NCI-H1105 (cell line): ENCODE measurements around the gene CPED1.
"Not testable (repeated sequence)": the region's sequence is repeated elsewhere in the genome, so short reads cannot be mapped to it uniquely, and the experiment has no call there.

ENCODE experiments used
- DNase-seq: peaks from one replicate; lab custom pipeline; 2025; lab: John Stamatoyannopoulos, UW

Gene CPED1

DNA sequence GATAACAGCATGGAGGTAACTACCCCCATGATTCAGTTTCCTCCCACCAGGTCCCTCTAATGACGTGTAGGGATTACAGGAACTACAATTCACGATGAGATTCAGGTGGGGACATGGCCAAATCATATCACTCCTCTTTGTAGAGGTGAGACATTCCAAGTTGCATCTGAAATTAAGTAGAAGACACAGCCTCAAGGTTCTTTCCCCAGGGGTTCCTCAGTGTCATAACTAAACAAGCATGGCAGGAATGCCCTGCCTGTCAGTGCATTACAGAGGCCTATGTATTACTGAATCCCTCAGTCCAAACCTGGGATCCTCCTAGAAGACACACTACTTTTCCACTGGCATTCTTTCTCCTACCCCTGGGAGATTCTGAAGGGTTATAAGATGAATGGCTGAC lies 297.7 kb downstream of the CPED1 start:
- DNase-seq = no peak

DNA sequence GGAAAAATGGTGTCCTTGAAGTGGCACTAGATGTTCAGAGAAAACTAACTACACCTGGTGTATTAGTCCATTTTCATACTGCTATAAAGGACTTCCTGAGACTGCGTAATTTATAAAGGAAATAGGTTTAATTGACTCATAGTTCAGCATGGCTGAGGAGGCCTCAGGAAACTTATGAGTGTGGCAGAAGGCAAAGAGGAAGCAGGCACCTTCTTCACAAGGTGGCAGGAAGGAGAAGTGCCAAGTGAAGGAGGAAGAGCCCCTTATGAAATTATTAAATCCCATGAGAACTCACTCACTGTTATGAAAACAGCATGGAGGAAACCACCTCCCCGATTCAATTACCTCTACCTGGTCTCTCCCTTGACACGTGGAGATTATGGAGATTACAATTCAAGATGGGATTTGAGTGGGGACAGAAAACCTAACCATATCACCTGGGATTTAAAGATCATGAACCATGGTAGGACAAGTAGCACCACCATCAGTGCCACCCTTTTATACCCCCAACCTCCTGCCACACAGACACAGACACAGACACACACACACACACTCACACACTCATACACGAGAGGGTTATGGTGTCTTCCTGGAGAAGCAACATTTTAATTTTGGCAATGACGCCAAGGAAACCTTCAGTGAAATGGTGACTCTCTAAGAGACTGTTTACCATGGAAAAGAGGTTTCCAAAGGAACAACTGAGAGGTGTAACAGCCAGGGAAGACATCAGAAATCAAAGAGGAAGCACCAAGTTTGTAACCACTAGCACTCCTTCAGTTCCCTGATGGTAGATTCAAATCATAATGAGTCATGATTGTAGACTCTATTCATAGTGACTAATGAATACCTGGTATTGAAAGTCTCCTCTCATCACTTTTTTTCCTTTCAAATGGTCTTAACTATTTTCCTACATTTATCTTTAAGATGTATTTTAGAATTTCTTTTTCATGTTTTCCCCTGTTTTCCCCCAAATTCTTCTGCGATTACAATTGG lies 298.5 kb downstream of the CPED1 start:
- no peak for DNase-seq

DNA sequence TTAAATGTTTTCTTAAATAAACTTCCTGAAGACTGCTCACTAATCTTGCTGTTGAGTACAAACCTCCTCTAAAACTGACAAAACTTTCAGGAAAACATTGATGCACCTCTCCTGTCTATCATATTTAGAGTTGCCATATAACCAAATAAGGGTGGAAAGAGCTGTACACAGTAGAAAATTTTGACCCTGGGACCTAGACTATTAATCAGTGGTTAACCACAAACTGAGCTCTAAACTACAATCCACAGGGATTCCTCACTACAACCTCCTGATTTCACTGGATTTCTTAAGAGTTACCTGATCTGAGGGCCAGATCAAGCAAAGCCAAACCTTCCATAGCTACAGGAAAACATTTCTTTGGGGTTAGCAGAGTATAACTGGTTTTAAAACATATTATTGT lies 300.4 kb downstream of the CPED1 start:
- no peak for DNase-seq

DNA sequence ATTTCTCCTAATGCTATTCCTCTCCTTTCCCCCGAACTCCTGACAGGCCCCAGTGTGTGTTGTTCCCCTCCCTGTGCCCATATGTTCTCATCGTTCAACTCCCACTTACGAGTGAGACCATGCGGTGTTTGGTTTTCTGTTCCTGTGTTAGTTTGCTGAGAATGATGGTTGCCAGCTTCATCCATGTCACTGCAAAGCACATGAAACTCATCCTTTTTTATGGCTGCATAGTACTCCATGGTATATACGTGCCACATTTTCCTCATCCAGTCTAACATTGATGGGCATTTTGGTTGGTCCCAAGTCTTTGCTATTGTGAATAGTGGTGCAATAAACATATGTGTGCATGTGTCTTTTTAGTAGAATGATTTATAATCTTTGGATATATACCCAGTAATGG lies 301.4 kb downstream of the CPED1 start:
- not testable (repeated sequence) for DNase-seq

DNA sequence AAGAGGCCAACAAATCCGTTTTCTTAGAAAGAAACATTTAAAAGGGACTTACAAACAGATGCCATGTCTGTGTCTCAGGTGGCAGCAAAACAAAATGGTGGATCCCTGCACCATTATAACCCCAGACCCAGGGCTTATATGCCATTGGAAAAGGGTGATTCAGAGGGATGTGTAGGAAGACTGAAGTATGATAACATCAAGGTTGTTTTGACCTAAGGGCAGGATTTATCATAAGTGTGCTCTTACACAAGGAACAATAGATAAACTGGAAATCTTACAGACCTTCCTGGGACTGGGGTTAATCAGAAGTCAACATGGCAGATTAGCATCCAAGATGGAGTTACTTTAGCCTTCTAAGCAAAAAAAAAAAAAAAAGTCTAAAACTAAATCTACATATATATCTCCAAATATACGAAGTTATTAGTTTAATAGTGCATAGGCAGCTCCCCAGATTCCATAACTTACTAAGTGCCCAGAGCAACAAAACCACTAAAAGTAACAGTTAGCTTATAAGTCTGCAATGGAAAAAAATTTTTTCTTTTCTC lies 306.0 kb downstream of the CPED1 start:
- DNase-seq = no peak

DNA sequence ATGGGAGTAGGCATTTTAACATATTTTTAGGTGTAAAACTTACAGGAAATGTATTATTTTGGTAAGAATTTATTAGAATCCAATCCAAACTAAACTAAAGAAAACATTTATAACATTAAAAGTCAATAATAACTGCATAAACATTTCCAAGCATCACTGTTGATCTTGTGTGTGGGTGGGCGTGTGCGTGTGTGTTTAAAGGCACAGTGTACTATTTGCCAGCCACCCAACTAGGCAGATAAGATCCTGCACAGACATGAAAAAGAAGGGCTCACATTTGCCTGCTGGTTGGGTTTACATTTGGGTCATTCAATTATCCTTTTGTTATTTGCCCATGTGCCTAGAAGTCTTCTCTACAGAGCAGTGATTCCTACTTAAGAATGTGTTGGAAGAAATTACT lies 309.3 kb downstream of the CPED1 start:
- no peak for DNase-seq

DNA sequence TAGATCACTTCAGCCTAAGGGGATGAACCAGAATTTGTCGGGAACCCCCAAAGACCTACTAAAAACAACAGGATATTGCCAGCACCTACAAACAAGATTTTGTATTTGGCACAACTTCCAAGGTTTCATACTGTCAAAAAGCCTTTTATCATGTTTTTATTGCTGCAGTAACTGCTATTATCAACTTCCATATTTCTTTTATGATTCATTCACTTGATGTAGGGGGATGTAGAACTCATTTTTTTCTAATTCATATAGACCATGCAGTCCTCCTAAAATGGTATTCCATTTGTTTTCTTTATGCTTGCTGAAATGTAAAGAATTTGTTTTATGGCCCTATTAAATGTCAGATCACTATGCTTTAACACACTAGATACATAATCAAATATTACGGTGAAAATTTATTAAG lies 310.3 kb downstream of the CPED1 start:
- DNase-seq = no peak

DNA sequence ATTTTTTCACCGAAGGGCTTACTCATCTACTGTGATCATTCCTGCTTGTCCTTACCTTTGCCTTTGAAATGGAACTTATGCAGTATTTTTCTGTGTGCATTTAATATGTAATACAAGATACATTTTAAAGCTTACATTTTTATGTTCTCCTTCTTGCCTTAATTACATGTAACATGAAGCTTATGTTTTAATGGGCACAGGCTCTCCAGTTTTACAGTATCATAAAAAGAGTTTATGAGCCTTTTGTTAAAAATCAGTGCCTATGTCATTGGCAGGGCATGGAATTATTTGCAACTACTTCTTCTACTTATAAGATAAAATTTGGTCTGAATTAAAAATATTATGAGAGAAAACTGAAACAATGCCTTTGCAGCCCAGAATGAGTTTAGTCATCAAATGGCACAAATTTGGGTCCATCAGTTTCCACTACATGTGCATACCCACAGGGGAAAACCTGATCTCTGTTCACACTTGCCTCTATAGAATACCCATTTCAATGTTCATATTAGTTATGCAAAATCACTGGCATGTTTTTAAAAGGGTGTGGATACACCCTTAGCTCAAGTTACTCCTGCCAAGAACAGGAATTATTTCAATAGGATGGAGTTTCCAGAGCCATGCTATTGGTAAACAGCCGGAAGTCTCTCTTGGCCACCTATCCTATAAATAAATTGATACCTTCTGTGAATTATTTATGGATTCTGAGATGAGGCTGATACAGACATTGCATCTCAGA lies 312.3 kb downstream of the CPED1 start:
- DNase-seq = no peak

DNA sequence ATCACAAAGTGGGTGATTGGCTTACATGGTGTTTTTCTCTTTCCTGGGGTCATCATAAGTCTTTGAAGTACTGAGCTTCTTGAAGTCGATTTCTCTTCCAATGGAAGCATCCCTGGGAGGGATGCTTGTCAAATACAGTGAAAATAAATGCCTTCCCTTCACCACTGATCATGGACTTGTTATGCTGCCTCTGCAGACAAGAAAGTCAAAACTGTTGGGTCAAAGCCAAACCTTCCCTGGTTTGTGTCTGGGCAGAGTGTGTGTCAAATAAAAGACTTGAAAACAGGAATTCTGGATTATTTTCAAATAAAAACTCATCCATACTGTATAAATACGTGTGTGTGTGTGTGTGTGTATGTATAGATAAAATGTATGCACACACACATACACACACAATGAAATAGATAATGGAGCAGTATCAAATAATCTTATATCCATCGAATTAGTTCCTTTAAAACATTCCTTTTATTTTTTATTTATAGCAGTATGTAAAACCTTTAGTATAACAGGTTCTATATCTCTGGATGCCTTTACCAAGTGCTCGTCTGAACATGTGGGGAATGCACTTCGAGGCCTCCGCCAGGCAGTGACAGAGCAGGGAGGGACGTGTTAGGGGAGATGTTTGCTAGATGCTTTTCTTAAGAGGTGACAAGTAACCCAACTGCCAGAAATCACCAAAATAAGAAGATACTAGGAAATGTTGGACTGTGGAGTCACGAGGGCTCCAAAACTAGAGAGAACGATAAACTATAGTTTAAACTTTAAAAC lies 313.1 kb downstream of the CPED1 start:
- DNase-seq = no peak

DNA sequence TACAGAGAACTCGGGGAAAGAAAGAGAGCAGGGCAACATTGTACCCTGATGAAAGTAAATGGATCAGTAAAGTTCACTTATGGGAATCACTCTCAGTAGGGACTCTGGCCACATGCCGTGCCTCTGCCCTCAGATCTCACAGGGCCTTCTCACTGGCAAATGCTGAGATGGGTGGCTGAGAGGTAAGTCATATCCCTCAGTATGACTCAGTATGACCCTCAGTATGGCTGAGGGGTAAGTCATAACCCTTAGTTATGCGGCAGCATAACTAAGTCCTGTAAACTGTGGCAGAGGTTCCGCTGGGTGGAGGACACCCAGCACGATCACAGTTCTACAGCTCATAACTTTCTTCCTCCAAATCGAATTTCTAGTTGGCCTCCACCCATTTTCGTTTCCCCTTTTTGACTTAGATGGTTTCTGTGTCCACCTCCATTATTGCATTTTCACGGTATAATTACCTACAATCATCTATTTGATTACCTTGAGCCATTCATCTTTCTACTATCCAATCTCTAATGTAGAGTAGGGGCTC lies 313.8 kb downstream of the CPED1 start:
- no peak for DNase-seq

DNA sequence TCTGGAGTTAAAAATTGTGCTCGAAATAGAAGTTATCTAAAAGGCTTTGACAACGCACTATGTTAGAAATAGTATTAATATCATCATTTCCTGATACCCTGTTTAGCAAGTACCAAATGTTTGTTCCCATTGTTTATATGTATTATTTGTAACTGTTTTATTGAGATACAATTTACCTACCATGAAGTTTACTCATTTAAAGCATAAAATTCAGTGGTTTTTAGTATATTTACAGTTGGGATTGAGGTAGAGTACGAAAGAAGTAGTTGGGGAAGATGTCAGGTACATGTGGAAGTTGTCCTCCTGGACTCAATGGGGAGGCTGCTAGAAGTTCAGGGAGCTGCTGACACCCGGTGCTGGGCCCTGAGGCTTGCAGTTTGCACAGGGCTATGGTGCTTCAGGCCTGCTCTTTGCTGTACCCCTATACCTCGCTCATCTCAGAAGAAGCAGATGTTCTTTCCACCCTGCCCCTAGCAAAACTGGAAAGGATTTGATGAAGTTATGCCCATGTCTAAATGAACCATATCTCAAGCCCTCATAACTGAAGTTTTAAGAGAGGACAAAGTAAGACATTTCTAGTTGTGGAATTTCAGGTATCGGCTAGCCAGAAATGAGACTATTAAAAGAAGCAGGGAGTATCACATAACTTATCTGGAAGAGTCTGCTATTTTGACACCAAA lies 315.1 kb downstream of the CPED1 start:
- no peak for DNase-seq

DNA sequence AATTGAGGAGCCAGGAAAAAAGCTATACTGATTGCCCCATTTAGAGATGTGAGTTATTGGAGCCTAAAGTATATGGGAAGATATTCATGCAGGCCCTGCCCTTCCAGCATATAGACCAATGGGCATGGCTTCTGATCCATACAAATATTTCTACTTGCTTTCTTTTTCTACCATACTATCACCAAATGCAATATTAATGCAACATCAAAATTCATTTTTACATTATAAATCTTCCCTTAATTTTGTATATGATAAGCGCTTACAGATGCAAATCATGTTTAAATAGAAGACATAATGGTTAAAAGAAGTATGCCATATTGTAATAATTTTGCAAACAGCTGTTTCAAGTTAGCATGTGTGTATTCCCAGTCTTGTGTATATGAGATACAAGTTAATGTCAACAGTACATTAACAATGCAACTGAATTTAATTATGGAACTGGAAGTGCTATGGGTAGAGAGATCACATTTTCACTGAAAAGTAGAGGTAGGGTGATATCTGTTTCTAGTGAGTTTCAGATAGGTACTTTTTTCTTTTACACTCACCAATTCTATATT lies 315.7 kb downstream of the CPED1 start:
- DNase-seq = no peak

DNA sequence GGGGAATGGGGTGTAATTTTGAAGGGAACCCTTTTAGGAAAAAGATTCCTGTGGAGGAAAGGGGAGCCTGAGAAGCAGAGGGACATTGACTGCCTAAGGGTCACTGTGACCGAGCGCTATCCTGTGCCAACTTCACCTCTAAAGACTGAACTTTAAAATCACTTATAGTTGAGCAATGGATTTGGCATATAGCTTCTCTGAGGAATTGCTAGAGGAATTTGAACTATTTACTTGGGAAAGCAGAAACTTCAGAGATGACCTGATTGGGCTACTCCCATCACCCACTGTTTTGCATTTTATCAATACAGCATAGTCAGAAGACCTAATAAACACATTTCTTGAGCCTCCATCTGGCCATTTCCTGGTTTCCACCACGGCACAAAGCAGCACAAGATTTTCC lies 316.6 kb downstream of the CPED1 start:
- DNase-seq = no peak

DNA sequence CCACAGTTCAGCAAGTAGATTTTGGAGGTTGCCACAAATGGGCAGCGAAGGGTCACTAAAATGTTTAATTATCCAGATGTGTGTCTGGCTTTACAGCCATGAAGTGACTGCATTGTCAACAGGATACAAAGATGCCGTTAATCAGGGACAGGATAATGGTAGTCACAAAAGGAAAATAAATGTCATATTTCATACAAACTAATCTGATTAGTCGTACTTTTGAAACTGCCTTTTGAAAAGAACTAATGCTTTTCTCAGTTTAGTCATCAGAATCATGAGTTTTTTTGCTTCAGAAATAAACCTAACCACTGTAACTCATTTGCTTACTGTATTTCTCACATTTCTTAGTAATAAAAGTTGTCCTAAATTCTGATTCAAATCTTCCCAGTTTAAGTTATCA lies 318.1 kb downstream of the CPED1 start:
- no peak for DNase-seq

DNA sequence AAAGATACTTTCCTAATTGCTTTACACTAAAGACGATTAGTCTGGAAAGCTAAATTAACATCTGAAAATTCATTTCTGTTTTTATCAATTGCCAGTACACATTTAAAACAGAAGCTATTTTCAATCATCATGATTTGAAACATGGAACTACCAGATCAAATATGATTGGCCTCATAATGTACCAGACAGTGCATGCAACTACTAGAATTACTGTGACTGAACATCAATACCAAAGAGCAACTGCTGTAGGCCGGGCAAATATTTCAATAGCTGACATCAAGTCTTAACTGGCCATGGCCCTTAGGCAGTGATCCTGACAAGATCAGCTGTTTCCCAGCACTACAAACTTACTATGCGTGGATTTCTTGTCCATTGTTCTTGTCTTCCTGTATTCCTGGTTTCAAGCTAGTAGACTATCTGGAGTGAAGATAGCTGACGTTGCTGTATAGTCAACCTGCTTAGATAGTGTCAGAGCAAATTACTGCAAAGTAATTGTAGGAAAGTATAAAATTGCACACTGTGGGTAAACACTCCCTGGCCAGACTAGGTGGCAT lies 318.6 kb downstream of the CPED1 start:
- no peak for DNase-seq

DNA sequence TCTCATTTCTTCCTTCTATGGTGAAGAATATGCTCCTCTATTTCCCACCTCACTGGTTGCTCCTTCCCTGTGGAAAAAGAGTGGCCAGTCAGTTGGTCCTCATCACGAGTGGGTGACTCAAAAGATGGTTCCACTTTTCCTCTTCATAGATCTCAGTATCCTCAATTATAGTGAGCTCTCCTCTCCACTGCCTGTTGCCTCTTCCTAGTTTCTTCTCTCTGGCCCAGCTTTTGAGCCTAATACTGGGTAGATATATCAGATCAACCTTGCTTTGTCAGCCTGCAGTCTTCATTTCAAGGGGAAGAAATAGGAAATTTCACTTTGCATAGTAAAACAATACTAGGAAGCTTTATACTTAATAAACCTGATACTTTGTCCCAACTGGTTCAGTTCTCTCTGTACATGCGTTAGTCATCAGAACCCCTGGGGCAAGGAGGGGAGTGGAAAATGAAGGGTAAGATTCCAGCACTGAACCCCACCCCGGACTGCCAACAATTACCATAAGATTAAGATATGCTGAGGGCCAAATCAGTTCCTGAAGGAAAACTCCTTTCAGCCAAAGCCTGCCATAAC lies 324.8 kb downstream of the CPED1 start:
- no peak for DNase-seq

DNA sequence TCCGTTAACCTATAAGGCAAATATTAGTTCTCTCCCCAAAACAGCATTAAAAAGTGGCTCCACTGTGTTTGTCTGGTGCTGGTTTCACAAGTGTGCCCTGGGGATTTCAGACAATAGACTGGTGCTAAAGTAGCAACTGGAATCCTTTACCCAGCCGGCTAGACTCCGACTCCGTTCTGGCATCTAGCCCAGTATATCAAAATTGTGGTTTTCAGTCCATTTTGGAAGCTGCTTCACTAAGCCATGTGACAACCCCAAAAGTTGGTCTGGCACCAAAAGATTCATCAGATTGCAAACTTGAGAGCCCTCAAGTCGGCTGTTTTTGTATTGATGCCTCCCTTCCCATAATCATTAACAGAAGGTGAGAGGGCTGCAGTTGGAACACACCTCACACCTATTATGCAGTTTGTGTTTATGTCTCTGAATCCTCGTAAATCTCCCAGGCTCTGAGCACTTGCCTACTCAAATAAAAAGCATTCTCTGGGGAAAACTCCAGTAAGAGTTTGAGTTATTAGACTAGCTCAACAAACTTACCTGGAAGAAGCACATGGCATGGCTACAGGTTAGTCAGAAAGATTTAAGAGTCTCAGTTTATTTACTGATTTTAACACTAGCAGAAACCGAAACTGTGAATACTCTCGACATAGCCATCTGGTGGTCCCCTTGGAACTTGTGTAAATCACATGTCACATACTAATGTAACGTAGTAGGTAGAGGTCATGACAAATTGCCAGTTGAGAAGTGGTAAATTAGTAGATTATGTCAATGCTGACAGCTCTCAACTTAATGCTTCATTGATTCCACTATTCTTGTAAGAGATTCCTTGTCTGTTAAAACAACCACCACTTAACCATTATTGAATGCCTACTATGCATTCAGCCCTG lies 325.5 kb downstream of the CPED1 start:
- peak; percentile 97 for DNase-seq

DNA sequence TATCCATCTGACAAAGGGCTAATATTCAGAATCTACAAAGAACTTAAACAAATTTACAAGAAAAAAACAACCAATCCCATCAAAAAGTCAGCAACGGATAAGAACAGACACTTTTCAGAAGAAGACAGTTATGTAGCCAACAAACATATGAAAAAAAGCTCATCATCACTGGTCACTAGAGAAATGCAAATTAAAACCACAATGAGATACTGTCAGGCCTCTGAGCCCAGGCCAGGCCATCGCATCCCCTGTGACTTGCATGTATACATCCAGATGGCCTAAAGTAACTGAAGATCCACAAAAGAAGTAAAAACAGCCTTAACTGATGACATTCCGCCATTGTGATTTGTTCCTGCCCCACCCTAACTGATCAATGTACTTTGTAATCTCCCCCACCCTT lies 326.7 kb downstream of the CPED1 start:
- not testable (repeated sequence) for DNase-seq

DNA sequence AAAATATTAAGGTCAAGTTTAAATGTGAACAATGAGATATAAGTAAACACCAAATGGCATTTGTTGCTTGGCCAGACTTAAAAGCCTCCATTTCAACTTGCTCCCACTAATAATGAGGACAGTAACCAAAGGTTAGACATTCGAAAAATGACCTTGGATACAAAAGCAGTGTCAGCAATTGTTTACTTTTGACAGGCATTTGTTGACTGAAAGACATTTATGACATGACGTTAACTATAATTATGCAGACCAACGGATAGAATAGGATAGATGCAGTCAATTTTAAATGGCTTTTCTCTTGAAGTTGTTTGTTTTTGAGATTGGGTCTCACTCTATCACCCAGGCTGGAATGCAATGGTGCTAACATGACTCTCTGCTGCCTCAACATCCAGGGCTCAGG lies 333.9 kb downstream of the CPED1 start:
- DNase-seq = no peak
